ENCODE measurements around the gene NPFFR2.
"Not testable (repeated sequence)": the region's sequence is repeated elsewhere in the genome, so short reads cannot be mapped to it uniquely, and the experiment has no call there.

Gene NPFFR2

GRCh38 chr4:72077346-72077745, 45.5 kb downstream of the NPFFR2 start:
- H3K27me3 ChIP-seq (ENCODE audit: low read depth) = no peaks in the 10 kb centered on the region
- H3K4me1 ChIP-seq = no peaks in the 10 kb centered on the region
- no peaks in the 10 kb centered on the region for H3K36me3 ChIP-seq (replicated peaks)
- no peaks in the 10 kb centered on the region for H3K9me3 ChIP-seq
- in situ Hi-C loops (cut with MboI; ENCODE audit: low sequenced_read_pairs) = no loop called here
- DNase-seq (ENCODE audit: low spot score in 2 of 2) = no peak
- no peak overlapping the region for H3K4me3 ChIP-seq

GRCh38 chr4:72084587-72085011, 52.8 kb downstream of the NPFFR2 start:
- peaks cover 11% of the 10 kb centered on the region for H3K4me1 ChIP-seq
- no peak for DNase-seq (ENCODE audit: low spot score in 2 of 2)
- no peaks in the 10 kb centered on the region for H3K27me3 ChIP-seq (ENCODE audit: low read depth)
- in situ Hi-C loops (cut with MboI; ENCODE audit: low sequenced_read_pairs) = no loop called here
- H3K36me3 ChIP-seq (replicated peaks) = no peaks in the 10 kb centered on the region
- no peak overlapping the region for H3K4me3 ChIP-seq
- no peaks in the 10 kb centered on the region for H3K9me3 ChIP-seq

- H3K4me3 ChIP-seq; DNase-seq (ENCODE audit: low spot score in 2 of 2); H3K27me3 ChIP-seq (ENCODE audit: low read depth); H3K9me3 ChIP-seq; in situ Hi-C loops (cut with MboI; ENCODE audit: low sequenced_read_pairs); H3K36me3 ChIP-seq (replicated peaks); H3K4me1 ChIP-seq: not testable (repeated sequence)
These were observed 58.8 kb downstream of the NPFFR2 start for GRCh38 chr4:72090606-72091005.

GRCh38 chr4:72094059-72094797, 62.4 kb downstream of the NPFFR2 start:
- Histone ChIP-seq H3K4me1 (no peaks in the 10 kb centered on the region; the same call in 1 of the 2 replicates), H3K36me3 (replicated peaks) (no peaks in the 10 kb centered on the region), H3K4me3 (no peak overlapping the region), H3K27me3 (ENCODE audit: low read depth) (no peaks in the 10 kb centered on the region), H3K9me3 (no peaks in the 10 kb centered on the region)
- peak in 1 of 2 experiments; percentile 9 for DNase-seq (ENCODE audit: low spot score in 2 of 2)
- in situ Hi-C loops (cut with MboI; ENCODE audit: low sequenced_read_pairs) = no loop called here

- H3K36me3 ChIP-seq (replicated peaks) = no peaks in the 10 kb centered on the region
- H3K4me3 ChIP-seq = no peak overlapping the region
These were observed 75.7 kb downstream of the NPFFR2 start for GRCh38 chr4:72107456-72107855.

GRCh38 chr4:72109364-72109763, 77.6 kb downstream of the NPFFR2 start:
- H3K4me1 ChIP-seq = no peaks in the 10 kb centered on the region
- no peaks in the 10 kb centered on the region for H3K27me3 ChIP-seq (ENCODE audit: low read depth)
- in situ Hi-C loops (cut with MboI; ENCODE audit: low sequenced_read_pairs) = no loop called here
- DNase-seq (ENCODE audit: low spot score in 2 of 2) = no peak
- no peak overlapping the region for H3K4me3 ChIP-seq
- no peaks in the 10 kb centered on the region for H3K36me3 ChIP-seq (replicated peaks)
- H3K9me3 ChIP-seq = no peaks in the 10 kb centered on the region

More at GRCh38 chr4:72107456-72107855, 75.7 kb downstream of the NPFFR2 start:
- in situ Hi-C loops (cut with MboI; ENCODE audit: low sequenced_read_pairs) = no loop called here
- no peak for DNase-seq (ENCODE audit: low spot score in 2 of 2)
- no peaks in the 10 kb centered on the region for H3K27me3 ChIP-seq (ENCODE audit: low read depth)
- no peaks in the 10 kb centered on the region for H3K4me1 ChIP-seq
- no peaks in the 10 kb centered on the region; the same call in 1 of the 2 replicates for H3K9me3 ChIP-seq

- Histone ChIP-seq H3K9me3 (no peaks in the 10 kb centered on the region), H3K27me3 (ENCODE audit: low read depth) (no peaks in the 10 kb centered on the region), H3K4me3 (no peak overlapping the region), H3K4me1 (no peaks in the 10 kb centered on the region), H3K36me3 (replicated peaks) (no peaks in the 10 kb centered on the region)
- in situ Hi-C loops (cut with MboI; ENCODE audit: low sequenced_read_pairs) = no loop called here
- DNase-seq (ENCODE audit: low spot score in 2 of 2) = no peak
These were observed 78.2 kb downstream of the NPFFR2 start for GRCh38 chr4:72109959-72110497.

- Histone ChIP-seq H3K9me3 (no peaks in the 10 kb centered on the region), H3K4me3 (no peak overlapping the region), H3K27me3 (ENCODE audit: low read depth) (no peaks in the 10 kb centered on the region), H3K36me3 (replicated peaks) (no peaks in the 10 kb centered on the region), H3K4me1 (no peaks in the 10 kb centered on the region)
- in situ Hi-C loops (cut with MboI; ENCODE audit: low sequenced_read_pairs) = no loop called here
- no peak for DNase-seq (ENCODE audit: low spot score in 2 of 2)
These were observed 79.1 kb downstream of the NPFFR2 start for GRCh38 chr4:72110886-72111285.

- H3K4me3 ChIP-seq = no peak overlapping the region
- H3K9me3 ChIP-seq = no peaks in the 10 kb centered on the region
- no peaks in the 10 kb centered on the region for H3K36me3 ChIP-seq (replicated peaks)
- in situ Hi-C loops (cut with MboI; ENCODE audit: low sequenced_read_pairs) = no loop called here
- no peaks in the 10 kb centered on the region for H3K27me3 ChIP-seq (ENCODE audit: low read depth)
- no peaks in the 10 kb centered on the region for H3K4me1 ChIP-seq
- no peak for DNase-seq (ENCODE audit: low spot score in 2 of 2)
These were observed 80.1 kb downstream of the NPFFR2 start for GRCh38 chr4:72111863-72112262.

- no peak for DNase-seq (ENCODE audit: low spot score in 2 of 2)
- in situ Hi-C loops (cut with MboI; ENCODE audit: low sequenced_read_pairs) = no loop called here
- no peaks in the 10 kb centered on the region for H3K27me3 ChIP-seq (ENCODE audit: low read depth)
- H3K4me1 ChIP-seq = no peaks in the 10 kb centered on the region
- no peak overlapping the region for H3K4me3 ChIP-seq
- no peaks in the 10 kb centered on the region for H3K36me3 ChIP-seq (replicated peaks)
- no peaks in the 10 kb centered on the region for H3K9me3 ChIP-seq
These were observed 80.8 kb downstream of the NPFFR2 start for GRCh38 chr4:72112514-72113156.

GRCh38 chr4:72118017-72118416, 86.2 kb downstream of the NPFFR2 start:
- Histone ChIP-seq H3K36me3 (replicated peaks) (no peaks in the 10 kb centered on the region), H3K9me3 (no peaks in the 10 kb centered on the region), H3K4me1 (no peaks in the 10 kb centered on the region), H3K4me3 (no peak overlapping the region), H3K27me3 (ENCODE audit: low read depth) (no peaks in the 10 kb centered on the region)
- DNase-seq (ENCODE audit: low spot score in 2 of 2) = no peak
- in situ Hi-C loops (cut with MboI; ENCODE audit: low sequenced_read_pairs) = no loop called here

GRCh38 chr4:72119946-72120345, 88.1 kb downstream of the NPFFR2 start:
- Histone ChIP-seq H3K36me3 (replicated peaks) (no peaks in the 10 kb centered on the region), H3K4me3 (no peak overlapping the region), H3K27me3 (ENCODE audit: low read depth) (no peaks in the 10 kb centered on the region), H3K4me1 (no peaks in the 10 kb centered on the region), H3K9me3 (no peaks in the 10 kb centered on the region)
- in situ Hi-C loops (cut with MboI; ENCODE audit: low sequenced_read_pairs) = no loop called here
- no peak for DNase-seq (ENCODE audit: low spot score in 2 of 2)

GRCh38 chr4:72128741-72129140, 96.9 kb downstream of the NPFFR2 start:
- in situ Hi-C loops (cut with MboI; ENCODE audit: low sequenced_read_pairs) = no loop called here
- no peaks in the 10 kb centered on the region for H3K9me3 ChIP-seq
- peak in 1 of 2 experiments; percentile 6 for DNase-seq (ENCODE audit: low spot score in 2 of 2)
- H3K4me3 ChIP-seq = no peak overlapping the region
- H3K4me1 ChIP-seq = peaks cover 17% of the 10 kb centered on the region
- H3K27me3 ChIP-seq (ENCODE audit: low read depth) = no peaks in the 10 kb centered on the region
- no peaks in the 10 kb centered on the region for H3K36me3 ChIP-seq (replicated peaks)

- DNase-seq (ENCODE audit: low spot score in 2 of 2) = peak; percentile 29 to 47
- no peaks in the 10 kb centered on the region for H3K27me3 ChIP-seq (ENCODE audit: low read depth)
These were observed 104.6 kb downstream of the NPFFR2 start for GRCh38 chr4:72136429-72136828.

More at GRCh38 chr4:72136429-72136828, 104.6 kb downstream of the NPFFR2 start:
- H3K4me1 ChIP-seq = peaks cover 3% of the 10 kb centered on the region
- in situ Hi-C loops (cut with MboI; ENCODE audit: low sequenced_read_pairs) = no loop called here
- H3K9me3 ChIP-seq = no peaks in the 10 kb centered on the region
- H3K4me3 ChIP-seq = no peak overlapping the region
- no peaks in the 10 kb centered on the region for H3K36me3 ChIP-seq (replicated peaks)

Data from HAP-1 (cell line).